ENCODE measurements around the gene UNC5C. TPM values are rescaled to one million over a fixed set of nuclear protein-coding genes. Genes with fewer than 3 reads are reported as not detected.
A peak's percentile ranks its signal among the peaks of the same experiment; 100 is the strongest.

UNC5C gene
- total RNA-seq, 4 donors from 2014 or later = 4.6 to 8.1 (median 6.0) TPM

DNA sequence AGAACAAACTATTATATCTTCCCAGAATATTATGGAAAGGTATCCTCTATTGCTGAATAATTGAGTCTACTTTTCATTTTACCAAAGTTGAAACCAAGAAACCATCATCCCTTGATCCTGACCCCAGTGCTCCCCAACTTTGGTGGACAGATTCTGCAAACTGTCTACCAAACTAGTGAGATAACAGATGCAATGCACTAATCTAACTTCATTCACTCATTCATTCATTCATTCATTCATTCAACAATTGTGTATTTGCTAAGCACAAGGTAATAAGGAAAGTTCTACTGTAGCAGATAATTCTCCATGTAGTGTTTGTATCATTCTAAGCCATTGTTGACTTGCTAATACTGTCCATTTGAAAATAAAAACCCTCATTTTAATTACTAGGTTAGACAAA is 150.6 kb downstream of the UNC5C start:
- DNase-seq (ENCODE audit: low spot score) = no peak

DNA sequence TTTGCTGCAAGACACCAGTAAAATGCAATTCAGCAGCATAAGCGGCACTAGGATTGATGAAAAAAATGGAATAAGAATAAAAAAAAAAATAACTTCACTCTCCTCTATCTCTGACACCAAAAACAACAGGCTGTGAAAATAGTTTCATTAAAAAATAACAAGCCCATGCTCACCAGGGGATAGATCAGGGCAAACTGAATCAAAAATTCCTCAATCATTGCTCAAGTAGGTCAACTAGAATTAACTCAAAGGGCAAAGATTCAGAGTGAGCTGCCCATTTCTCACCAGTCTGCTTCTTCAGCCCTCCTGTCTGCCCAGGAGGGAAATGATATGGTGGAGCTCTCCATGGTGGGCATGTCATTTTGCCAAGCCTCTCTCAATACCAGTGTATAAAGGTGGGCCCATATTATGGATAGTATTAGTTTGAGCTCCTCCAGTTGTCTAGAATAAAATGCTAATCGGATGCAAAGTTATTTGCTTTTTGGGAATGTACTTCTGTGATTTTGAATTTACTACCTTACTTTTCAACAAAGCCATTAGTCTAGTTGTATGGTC is 153.9 kb downstream of the UNC5C start:
- DNase-seq (ENCODE audit: low spot score) (no peak), ATAC-seq (ENCODE audit: low FRiP score) (no peak)
- TF ChIP-seq, protein P1, sequence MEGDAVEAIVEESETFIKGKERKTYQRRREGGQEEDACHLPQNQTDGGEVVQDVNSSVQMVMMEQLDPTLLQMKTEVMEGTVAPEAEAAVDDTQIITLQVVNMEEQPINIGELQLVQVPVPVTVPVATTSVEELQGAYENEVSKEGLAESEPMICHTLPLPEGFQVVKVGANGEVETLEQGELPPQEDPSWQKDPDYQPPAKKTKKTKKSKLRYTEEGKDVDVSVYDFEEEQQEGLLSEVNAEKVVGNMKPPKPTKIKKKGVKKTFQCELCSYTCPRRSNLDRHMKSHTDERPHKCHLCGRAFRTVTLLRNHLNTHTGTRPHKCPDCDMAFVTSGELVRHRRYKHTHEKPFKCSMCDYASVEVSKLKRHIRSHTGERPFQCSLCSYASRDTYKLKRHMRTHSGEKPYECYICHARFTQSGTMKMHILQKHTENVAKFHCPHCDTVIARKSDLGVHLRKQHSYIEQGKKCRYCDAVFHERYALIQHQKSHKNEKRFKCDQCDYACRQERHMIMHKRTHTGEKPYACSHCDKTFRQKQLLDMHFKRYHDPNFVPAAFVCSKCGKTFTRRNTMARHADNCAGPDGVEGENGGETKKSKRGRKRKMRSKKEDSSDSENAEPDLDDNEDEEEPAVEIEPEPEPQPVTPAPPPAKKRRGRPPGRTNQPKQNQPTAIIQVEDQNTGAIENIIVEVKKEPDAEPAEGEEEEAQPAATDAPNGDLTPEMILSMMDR (IDR thresholded peaks at IDR 0.05) = no peak

More for the DNA sequence above, 150.6 kb downstream of the UNC5C start:
- no peak for ATAC-seq (ENCODE audit: low FRiP score)
- TF ChIP-seq, protein P1 (IDR thresholded peaks at IDR 0.05) = no peak

DNA sequence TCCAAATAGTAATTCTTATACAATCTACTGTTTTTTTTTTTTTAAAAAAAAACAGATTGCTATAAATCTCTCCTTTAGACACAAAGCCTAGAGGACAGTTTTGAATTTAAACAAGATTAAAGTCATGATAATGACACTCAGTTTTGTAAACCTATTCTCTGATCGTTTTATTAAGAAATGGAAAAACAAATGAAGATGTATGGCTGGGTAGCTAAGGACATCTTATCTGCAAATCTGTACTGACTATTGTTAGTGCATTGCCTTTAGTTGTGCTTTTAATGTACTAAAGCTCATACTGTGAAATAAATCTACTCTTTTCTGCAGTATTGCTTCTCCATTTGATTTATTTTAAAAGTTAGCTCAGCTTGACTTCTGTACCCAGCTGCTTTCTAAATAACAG is 155.0 kb downstream of the UNC5C start:
- TF ChIP-seq, protein P1 (IDR thresholded peaks at IDR 0.05) = no peak
- ATAC-seq (ENCODE audit: low FRiP score) = no peak

DNA sequence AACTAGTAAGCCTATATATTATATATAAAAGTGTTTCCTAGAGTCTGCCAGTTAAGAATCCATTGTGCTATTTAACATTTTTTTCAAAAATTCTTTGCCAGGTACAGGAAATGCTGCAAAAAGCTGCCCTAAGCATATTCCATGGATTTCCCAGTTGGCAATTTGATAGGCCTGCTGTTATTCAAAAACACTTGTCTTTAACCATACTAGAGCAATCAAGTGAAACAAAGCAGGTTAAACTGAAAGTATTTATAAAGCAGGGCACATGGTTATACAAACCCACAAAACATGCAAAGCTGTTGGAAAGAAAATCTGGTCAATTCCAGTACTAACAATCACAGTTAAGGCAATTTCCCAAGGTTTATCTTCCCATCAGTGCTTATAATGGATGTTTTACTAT is 159.9 kb downstream of the UNC5C start:
- TF ChIP-seq, protein P1 (IDR thresholded peaks at IDR 0.05) = no peak
- DNase-seq (ENCODE audit: low spot score) (no peak), ATAC-seq (ENCODE audit: low FRiP score) (no peak)

More for the DNA sequence above, 155.0 kb downstream of the UNC5C start:
- DNase-seq (ENCODE audit: low spot score) = no peak

DNA sequence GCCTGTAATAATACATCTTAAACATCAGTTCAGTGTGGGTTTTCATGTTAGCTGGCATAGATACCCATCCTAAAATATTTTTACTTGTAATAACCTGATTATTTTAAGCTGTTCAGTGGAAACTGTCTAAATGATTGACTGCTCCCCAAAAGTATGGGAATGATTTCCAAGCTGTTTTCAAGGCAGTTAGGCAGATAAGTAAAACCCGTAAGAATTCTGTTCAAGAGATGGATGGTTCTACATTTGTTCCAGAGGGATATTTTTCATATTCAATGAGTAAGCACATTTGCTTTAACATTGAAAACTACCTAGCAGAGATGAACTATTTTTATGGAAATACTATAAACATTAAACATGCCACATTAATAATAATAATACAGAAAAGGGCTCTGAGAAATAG is 161.1 kb downstream of the UNC5C start:
- ATAC-seq (ENCODE audit: low FRiP score) = peak; percentile 51
- TF ChIP-seq, protein P1 (IDR thresholded peaks at IDR 0.05) = no peak
- DNase-seq (ENCODE audit: low spot score) = no peak

DNA sequence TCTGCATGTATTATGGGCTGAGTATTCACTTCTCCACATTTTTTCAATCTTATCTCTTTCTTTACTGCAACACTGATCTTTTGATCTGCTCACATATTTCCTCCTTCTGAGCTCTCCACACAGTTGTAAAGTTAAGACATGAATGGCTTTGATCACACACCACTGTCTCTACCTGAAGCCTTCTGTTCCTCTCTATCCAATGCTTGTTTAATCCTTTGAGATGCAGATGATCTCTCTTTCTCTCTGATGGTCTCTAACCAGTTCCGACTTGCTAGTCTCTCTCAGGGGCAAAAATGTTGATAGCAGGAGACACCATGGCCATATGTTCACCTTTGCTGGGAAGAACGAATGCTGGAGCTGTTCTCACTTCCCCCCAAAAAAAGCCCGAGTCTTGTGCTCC is 162.4 kb downstream of the UNC5C start:
- DNase-seq (ENCODE audit: low spot score) = no peak
- no peak for ATAC-seq (ENCODE audit: low FRiP score)
- TF ChIP-seq, protein P1 (IDR thresholded peaks at IDR 0.05) = no peak

DNA sequence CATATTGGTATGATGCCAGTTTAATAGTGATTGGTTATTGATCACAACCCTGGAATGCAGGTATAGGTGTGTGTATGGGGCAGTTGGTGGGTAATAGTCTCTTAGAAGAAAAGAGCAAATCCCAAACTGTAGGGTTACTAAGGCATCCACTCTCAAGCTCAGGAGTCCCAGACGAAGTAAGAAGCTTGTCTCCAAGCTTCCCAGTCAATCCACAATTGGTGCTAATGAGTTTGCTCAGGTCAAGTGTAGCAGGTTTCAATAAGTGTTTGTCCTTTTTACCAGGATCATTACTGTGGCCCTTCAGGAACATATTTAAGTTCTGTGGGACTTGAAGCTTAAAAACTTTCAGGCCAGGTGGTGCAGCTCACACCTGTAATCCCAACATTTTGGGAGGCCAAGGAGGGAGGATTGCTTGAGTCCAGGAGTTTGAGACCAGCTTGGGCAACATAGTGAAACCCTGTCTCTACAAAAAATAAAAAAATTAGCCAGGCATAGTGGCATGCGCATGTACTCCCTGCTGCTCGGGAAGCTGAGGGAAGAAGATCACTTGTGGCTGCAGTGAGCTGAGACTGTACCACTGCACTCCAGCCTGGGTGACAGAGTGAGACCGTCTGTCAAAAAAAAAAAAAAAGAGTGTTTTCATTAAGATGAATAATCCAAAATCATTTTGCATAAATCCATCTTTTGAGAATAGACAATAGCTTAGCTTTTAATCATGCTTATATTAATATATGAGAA is 166.8 kb downstream of the UNC5C start:
- DNase-seq (ENCODE audit: low spot score) (no peak), ATAC-seq (ENCODE audit: low FRiP score) (no peak)
- TF ChIP-seq, protein P1 (IDR thresholded peaks at IDR 0.05) = no peak

Measured in omental fat pad (tissue), 4 donors.